HAP-1 (cell line): Measurements from ENCODE around the gene KCTD2.

ENCODE experiments used
- DNase-seq, 2 experiments: peaks; one replicate each; pipeline ENCODE4 v3.0.0-alpha.2; 2016 to 2020; ENCODE audit warnings: low spot score in 2 of 2
- H3K27me3 ChIP-seq: fragments of 250-450 bp; sonication (Bioruptor Pico); 2 replicates; pipeline ENCODE4 v1.5.1; 2020; ENCODE audit warnings: low read depth, mild to moderate bottlenecking, moderate library complexity
- H3K36me3 ChIP-seq: fragments of 250-450 bp; sonication (Bioruptor Pico); replicated peaks from 2 replicates; pipeline ENCODE4 v1.5.1; 2020; ENCODE audit warnings: mild to moderate bottlenecking
- H3K4me1 ChIP-seq: fragments of 250-450 bp; sonication (Bioruptor Pico); 2 replicates; pipeline ENCODE4 v1.5.1; 2020; ENCODE audit warnings: mild to moderate bottlenecking
- H3K4me3 ChIP-seq: fragments of 250-450 bp; sonication (Bioruptor Pico); 2 replicates; pipeline ENCODE4 v1.5.1; 2020; ENCODE audit warnings: mild to moderate bottlenecking, moderate library complexity
- H3K9me3 ChIP-seq: fragments of 250-450 bp; sonication (Bioruptor Pico); 2 replicates; pipeline ENCODE4 v1.5.1; 2020; ENCODE audit warnings: mild to moderate bottlenecking, moderate library complexity
- in situ Hi-C: fragments of 300-500 bp; cut with MboI; formaldehyde crosslinking; loops from 3 replicates; pipeline ENCODE4 v1.14.3; 2020; ENCODE audit warnings: low sequenced_read_pairs, inconsistent platforms, mixed read lengths

The KCTD2 gene

DNA sequence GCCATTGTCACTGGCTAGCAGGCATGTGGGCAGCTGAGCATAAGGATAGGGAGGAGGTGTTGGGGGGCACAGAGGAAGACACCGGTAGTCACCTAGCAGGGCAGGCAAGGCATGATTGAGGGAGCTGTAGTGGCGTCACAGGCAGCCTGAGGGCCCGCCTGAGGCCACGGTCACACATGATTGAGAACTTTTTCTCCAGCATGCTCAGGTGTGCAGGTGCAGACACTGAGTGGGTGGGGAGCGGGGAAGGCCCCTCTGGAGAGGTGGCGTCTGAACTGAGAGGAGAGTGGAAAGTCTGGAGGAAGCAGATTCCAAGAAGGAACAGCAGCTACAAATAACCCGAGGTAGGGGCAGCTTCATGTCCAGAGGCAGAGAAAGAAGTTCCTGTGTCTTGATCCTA lies 51.8 kb downstream of the KCTD2 start:
- in situ Hi-C loops = no loop called here
- Histone ChIP-seq H3K9me3 (no peaks in the 10 kb centered on the region), H3K4me3 (no peak overlapping the region), H3K27me3 (no peaks in the 10 kb centered on the region), H3K4me1 (peaks cover 10% of the 10 kb centered on the region), H3K36me3 (peaks cover 2% of the 10 kb centered on the region; the same call in 1 of the 2 replicates)
- DNase-seq = no peak

DNA sequence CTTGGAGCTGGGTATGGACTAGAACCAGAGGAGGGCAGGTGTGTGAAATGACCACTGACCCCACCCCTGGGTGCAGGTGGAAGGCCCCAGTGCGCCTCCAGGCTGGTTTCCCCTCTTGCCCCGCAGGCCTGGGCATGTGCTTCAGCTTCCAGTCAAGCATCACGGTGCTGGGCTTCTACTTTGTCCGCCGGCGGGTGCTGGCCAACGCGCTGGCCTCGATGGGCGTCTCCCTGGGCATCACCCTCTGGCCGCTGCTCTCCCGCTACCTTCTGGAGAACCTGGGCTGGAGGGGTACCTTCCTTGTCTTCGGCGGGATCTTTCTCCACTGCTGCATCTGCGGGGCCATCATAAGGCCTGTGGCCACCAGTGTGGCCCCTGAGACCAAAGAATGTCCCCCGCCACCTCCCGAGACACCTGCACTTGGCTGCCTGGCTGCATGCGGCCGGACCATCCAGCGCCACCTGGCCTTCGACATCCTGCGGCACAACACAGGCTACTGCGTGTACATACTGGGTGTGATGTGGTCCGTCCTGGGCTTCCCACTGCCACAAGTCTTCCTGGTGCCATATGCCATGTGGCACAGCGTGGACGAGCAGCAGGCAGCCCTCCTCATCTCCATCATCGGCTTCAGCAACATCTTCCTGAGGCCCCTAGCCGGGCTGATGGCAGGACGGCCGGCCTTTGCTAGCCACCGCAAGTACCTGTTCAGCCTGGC lies 53.0 kb downstream of the KCTD2 start:
- peaks cover 2% of the 10 kb centered on the region; the same call in 1 of the 2 replicates for H3K36me3 ChIP-seq
- H3K4me3 ChIP-seq = no peak overlapping the region
- in situ Hi-C loops = loop anchor here (25.0 kb wide), 1 partner anchor 312 kb away; the partner anchor contains the start of gene GRB2
- no peaks in the 10 kb centered on the region for H3K27me3 ChIP-seq
- DNase-seq = no peak
- no peaks in the 10 kb centered on the region for H3K9me3 ChIP-seq
- peaks cover 10% of the 10 kb centered on the region for H3K4me1 ChIP-seq

DNA sequence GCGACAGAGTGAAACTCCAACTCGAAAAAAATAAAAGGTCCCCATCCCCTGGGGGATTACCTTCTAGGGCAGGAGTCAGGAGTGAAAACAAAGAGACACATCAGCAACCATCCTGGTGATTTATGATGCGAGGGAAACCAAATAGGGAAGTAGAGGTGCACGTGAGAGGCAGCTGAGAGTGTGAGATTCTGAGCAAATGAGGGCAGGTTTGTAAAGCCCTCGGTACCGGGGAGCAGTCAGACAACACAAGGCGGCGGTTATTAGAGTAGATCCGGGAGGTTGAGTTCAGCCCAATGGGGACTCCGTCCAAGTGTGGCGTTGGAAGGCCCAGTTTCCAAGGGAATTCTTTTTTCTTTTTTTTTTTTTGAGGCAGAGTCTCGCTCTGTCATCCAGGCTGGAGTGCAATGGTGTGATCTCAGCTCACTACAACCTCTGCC lies 55.4 kb downstream of the KCTD2 start:
- in situ Hi-C loops = loop anchor here (25.0 kb wide), 1 partner anchor 310 kb away; the partner anchor contains the start of gene GRB2
- peak; percentile 41 to 57 for DNase-seq
- Histone ChIP-seq H3K27me3 (no peaks in the 10 kb centered on the region), H3K4me3 (no peak overlapping the region), H3K4me1 (peaks cover 3% of the 10 kb centered on the region; the same call in 1 of the 2 replicates), H3K9me3 (no peaks in the 10 kb centered on the region), H3K36me3 (peaks cover 2% of the 10 kb centered on the region; the same call in 1 of the 2 replicates)

DNA sequence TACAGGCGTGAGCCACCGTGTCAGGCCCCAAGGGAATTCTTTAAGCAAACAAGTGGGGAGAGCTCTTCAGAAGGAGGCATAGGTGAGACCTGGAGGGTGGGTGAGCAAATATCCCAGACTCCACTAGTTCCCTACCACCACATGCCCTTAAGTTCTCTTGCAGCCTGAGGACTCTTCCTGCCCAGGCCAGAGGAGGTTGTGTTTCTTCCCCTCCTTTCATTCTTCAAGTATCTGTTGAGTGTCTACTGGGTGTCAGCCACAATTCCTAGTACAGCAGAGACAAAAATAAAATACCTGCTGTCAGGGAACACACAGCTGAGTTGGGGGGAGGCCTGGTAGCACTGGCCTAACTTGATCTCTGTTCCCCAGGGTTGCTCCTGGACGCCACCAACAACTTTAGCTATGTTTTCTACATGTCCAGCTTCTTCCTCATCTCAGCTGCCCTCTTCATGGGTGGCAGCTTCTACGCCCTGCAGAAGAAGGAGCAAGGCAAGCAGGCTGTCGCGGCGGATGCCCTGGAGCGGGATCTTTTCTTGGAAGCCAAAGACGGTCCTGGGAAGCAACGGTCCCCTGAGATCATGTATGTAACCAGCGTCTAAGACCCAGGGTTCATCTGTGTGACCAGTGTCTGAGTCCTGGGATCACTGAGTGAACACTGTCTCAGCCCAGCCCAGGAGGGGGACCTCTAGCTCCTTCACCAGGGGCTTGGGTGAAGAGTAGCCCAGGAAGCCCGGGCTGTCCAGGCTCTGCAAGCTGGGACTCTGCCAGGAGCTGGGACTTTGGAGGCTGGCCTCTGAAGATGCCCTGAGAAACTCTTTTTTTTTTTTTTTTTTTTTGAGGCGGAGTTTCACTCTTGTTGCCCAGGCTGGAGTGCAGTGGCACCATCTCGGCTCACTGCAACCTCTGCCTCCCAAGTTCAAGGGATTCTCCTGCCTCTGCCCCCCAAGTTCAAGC lies 56.9 kb downstream of the KCTD2 start:
- no peak overlapping the region for H3K4me3 ChIP-seq
- H3K4me1 ChIP-seq = peaks cover 7% of the 10 kb centered on the region
- in situ Hi-C loops = loop anchor here (25.0 kb wide), 1 partner anchor 308 kb away; the partner anchor contains the start of gene GRB2
- no peaks in the 10 kb centered on the region for H3K9me3 ChIP-seq
- no peaks in the 10 kb centered on the region for H3K27me3 ChIP-seq
- no peak for DNase-seq
- peaks cover 2% of the 10 kb centered on the region; the same call in 1 of the 2 replicates for H3K36me3 ChIP-seq

DNA sequence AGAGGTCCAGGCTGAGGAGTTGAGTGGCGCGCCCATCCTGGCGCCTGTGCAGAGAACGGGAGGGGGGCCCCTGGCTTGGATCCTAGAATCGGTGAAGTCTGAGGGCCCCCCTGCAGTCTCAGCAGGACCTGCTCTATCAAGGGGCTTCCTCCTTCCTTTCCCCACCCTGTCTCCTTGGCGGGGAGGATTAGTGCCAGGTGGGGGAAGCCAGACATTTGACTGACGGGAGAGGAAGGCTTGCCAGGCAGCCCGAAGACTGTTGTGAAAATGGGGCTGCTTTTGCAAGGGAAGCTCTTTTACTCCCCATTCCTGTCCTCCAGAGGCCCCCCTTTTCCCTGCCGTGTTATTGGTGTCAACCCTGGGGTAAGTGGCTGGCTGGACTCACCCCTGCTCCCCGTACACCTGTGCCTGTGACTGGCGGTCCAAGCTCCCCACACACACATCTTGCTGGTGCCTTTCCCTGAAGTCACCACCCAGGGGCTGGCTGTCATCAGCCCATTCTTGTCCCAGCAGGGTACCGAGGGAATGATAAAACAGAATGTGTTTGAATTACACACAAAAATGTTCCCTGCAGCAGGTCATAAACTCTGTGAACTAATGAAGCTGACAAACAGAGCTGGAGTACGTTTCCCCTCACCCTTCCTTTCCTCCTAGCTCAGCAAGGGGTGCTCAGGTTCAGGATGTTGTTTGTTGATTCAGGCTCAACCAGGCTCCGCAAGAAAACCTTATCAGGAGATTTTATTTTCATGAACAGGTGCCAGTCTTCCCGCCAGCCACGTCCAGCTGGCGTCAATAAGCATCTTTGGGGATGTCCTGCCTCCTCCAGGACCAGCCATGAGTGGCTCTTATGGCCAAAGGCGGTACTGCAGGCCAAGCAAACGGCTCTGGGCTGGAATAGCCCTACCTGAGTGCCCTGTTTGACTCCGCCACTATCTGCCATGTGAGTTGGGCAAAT lies 58.4 kb downstream of the KCTD2 start:
- Histone ChIP-seq H3K36me3 (peaks cover under 1% of the 10 kb centered on the region; the same call in 1 of the 2 replicates), H3K4me1 (peaks cover 14% of the 10 kb centered on the region), H3K27me3 (no peaks in the 10 kb centered on the region), H3K4me3 (no peak overlapping the region), H3K9me3 (no peaks in the 10 kb centered on the region)
- in situ Hi-C loops = loop anchor here (25.0 kb wide), 1 partner anchor 307 kb away; the partner anchor contains the start of gene GRB2
- peak; percentile 34 to 71 for DNase-seq

DNA sequence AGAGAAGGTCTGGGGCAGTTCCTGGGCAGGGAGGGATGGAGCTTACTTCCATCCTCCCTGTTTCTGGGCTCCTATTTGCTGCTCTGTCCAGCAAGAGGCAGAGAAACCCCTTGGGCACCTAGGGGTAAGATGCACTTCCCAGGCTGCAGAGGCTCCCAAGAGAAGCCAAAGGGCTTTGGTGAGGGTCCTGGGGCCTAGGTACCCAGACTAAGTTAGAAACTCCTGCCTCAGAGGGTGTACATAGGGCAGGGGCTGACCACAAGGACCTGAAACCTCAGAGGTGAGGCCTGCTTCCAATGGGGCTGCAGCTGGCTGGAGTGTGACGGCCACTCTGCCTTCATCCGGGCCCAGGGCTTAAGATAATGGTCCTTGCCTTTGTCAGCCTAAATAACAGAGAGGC lies 61.2 kb downstream of the KCTD2 start:
- Histone ChIP-seq H3K4me1 (peaks cover 10% of the 10 kb centered on the region), H3K36me3 (0 out of 2 replicates have a peak, but pooled peaks cover 4% of the 10 kb centered on the region), H3K4me3 (no peak overlapping the region), H3K27me3 (no peaks in the 10 kb centered on the region), H3K9me3 (no peaks in the 10 kb centered on the region)
- in situ Hi-C loops = loop anchor here (25.0 kb wide), 1 partner anchor 304 kb away; the partner anchor contains the start of gene GRB2
- no peak for DNase-seq

DNA sequence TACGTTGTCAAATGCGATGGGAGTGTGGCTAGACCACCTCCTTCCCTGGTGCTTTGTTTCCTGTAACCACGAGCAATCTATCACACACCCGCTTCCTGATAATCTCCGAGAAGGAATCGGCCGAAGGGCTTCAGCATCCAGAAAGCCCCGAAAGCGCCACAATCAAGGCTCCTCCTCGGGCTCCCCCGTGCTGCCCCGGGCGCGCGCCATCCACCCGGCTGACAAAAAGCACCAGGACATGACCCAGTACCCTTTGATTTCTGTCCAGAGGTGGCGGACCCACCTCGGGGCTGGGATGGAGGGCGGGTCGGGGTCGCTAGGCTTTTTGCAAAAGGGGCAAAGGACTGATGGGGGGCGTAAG lies 62.0 kb downstream of the KCTD2 start:
- H3K4me1 ChIP-seq = peaks cover 15% of the 10 kb centered on the region
- H3K4me3 ChIP-seq = peak overlapping the region; percentile 65
- in situ Hi-C loops = loop anchor here (25.0 kb wide), 1 partner anchor 303 kb away; the partner anchor contains the start of gene GRB2
- no peak for DNase-seq
- no peaks in the 10 kb centered on the region for H3K27me3 ChIP-seq
- no peaks in the 10 kb centered on the region for H3K9me3 ChIP-seq
- peaks cover 4% of the 10 kb centered on the region; the same call in 1 of the 2 replicates for H3K36me3 ChIP-seq

DNA sequence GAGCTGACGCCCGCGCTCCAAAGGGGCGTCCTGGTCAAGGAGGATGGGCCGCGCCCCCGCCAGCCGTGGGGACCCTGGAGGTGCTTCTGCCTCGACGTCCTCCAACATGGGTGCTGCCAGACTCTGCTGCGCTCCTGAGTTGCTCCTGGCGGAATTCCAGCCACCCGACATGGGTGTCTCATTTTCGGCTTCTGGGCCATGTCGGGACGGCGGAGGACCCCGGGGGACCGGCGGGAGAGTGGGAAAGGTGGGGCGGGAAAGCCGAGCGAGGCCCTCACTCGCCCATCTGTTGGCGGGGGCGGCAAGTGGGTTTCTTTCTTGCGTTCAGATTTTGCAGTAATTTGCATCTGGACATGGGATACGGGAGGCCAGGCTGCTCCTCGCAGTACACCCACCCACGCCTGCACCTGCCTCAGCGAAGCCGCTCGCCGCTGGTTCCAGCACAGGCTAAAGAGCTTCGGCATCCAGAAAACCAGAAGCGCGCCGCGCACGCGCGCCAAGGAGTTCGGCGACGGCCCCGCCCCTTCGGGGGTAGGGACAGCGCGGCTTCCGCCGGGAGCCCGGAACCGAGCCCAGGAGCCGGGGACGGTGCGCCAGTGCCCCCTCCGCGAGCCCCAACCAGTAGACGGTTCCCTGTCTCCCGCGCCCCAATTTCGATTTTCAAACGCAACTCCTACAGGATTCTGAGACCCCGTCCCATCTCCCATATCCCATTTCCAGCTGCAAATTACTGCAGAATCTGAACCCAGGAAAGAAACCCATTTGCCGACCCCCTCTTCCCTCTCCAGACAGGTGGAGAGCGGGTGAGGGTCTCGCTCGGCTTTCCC lies 62.6 kb downstream of the KCTD2 start, which contains the start of gene ARMC7:
TSS of gene ARMC7 (plus strand) at position 563 of the 827 bp plus-strand sequence. CDS start 320 bp downstream, outside the sequence.
- in situ Hi-C loops = loop anchor here (25.0 kb wide), 1 partner anchor 303 kb away; the partner anchor contains the start of gene GRB2
- no peaks in the 10 kb centered on the region for H3K9me3 ChIP-seq
- H3K36me3 ChIP-seq = peaks cover 4% of the 10 kb centered on the region; the same call in 1 of the 2 replicates
- peak within 1 kb of the TSS; percentile 65 for H3K4me3 ChIP-seq
- H3K4me1 ChIP-seq = peaks cover 18% of the 10 kb centered on the region
- no peaks in the 10 kb centered on the region for H3K27me3 ChIP-seq
- DNase-seq = peak; percentile 82 to 95

DNA sequence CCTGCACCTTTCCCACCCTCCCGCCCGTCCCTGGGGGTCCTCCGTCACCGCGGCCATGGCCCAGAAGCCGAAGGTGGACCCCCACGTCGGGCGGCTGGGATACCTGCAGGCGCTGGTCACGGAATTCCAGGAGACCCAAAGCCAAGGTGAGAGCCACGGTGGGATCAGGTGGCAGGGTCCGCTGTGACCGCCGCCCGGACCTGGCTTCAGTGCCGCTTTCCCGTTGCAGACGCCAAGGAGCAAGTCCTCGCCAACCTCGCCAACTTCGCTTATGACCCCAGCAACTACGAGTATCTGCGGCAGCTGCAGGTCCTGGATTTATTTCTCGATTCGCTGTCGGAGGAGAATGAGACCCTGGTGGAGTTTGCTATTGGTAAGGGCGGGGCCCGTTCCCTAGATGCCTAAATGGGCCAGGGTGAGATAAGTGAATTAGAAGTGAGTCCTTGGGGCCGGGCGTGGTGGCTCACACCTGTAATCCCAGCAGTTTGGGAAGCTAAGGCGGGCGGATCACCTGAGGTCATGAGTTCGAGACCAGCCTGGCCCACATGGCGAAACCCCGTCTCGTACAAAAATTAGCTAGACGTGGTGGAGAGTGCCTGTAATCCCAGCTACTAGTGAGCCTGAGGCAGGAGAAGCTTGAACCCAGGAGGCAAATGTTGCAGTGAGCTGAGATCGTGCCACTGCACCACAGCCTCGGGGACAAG lies 63.4 kb downstream of the KCTD2 start:
- in situ Hi-C loops = loop anchor here (25.0 kb wide), 1 partner anchor 302 kb away; the partner anchor contains the start of gene GRB2
- H3K9me3 ChIP-seq = no peaks in the 10 kb centered on the region
- no peaks in the 10 kb centered on the region for H3K27me3 ChIP-seq
- H3K4me1 ChIP-seq = peaks cover 18% of the 10 kb centered on the region
- peak in 1 of 2 experiments; percentile 53 for DNase-seq
- peak overlapping the region; percentile 65 for H3K4me3 ChIP-seq
- peaks cover 9% of the 10 kb centered on the region; the same call in 1 of the 2 replicates for H3K36me3 ChIP-seq

DNA sequence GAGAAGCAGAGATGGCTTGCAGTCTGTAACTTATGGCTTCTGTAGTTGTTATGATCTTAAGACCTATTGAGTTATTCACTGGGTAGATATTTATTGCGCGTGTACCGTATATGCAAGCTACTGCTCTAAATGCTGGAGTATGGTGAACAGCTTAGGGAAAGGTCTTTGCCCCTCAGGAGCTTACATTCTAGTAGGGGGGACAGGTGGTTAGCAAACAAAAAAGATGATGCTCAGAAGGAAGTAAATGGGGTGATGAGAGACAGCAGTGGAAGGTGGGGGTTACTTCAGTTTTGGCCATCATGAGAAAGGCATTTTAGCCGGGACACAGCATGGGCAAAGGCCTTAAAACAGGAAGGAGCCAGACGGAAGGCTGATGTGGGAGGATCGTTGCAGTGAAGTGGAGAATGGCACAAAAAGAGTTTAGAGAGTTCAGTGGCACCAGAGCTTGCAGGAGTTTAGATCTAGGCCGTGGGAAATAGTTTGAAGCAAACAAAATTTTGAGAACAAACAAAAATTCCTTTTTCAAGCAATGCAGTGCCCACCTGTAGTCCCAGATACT lies 64.8 kb downstream of the KCTD2 start:
- Histone ChIP-seq H3K4me1 (peaks cover 18% of the 10 kb centered on the region), H3K4me3 (no peak overlapping the region), H3K36me3 (peaks cover 19% of the 10 kb centered on the region; the same call in 1 of the 2 replicates), H3K27me3 (no peaks in the 10 kb centered on the region), H3K9me3 (no peaks in the 10 kb centered on the region)
- DNase-seq = no peak
- in situ Hi-C loops = loop anchor here (25.0 kb wide), 1 partner anchor 300 kb away; the partner anchor contains the start of gene GRB2
